Measurements from ENCODE around the gene ELMO3.
A peak's percentile ranks its signal among the peaks of the same experiment; 100 is the strongest.

The ELMO3 gene

DNA sequence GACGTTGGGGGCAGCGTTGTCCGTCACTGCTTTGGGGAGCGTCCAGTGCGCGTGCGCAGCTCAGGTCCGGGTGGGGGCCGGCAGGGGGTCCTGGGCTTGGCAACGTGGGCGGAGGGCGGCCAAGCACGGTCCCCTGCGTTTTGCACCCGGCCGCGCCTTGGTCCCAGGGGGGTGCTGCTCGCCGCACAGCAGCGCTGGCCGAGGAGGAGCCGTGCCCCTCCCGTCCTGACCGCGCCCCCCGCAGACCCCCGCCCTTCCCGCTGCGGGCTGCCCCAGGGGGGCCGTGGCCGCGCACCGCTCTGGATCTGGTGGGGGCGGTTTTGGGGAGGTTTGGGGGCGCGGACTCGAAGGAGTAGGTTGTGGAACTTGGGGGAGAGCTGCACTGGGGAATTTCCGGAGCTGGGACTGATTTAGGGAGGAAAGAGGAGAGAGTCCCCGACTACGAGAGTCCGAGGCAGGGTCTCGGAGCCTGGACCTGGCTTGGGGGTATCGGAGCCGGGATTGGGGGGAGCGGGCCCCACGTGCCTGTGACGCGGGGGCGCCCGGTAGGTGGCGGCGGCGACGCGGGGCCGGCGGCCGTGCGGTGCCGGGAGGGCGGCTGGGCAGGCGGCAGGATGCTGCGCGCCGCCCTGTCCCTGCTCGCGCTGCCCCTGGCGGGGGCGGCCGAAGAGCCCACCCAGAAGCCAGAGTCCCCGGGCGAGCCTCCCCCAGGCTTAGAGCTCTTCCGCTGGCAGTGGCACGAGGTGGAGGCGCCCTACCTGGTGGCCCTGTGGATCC is 49.7 kb downstream of the ELMO3 start, which contains the start of gene SLC9A5:
SLC9A5 (plus strand) TSS at position 579 of the 777 bp plus-strand sequence; CDS start at position 615, 36 bp downstream.
- H3K27ac ChIP-seq = peak within 1 kb of the TSS; percentile 6 to 83
- no peaks in the 10 kb centered on the region for H3K9me3 ChIP-seq
- DNase-seq = peak in 1 of 2 donors; percentile 21
- H3K27me3 ChIP-seq = peaks cover 0 to 39% of the 10 kb centered on the region in 2 donors
- TF ChIP-seq CTCF (IDR thresholded peaks at IDR 0.05) = peak in 1 of 2 experiments; percentile 25
- H3K36me3 ChIP-seq = no peaks in the 10 kb centered on the region
- intact Hi-C loops (cut with DNase I; ENCODE audit: low total_unique reads) = no loop called here
- peaks cover 0 to 56% (median 46%) of the 10 kb centered on the region in 4 donors for H3K4me1 ChIP-seq
- peak within 1 kb of the TSS; percentile 70 to 74 for H3K4me3 ChIP-seq

GRCh38 chr16:67249178-67250044 is 50.5 kb downstream of the ELMO3 start:
- intact Hi-C loops (cut with DNase I; ENCODE audit: low total_unique reads) = no loop called here
- Histone ChIP-seq H3K4me3 (peak overlapping the region; percentile 39 to 70), H3K9me3 (no peaks in the 10 kb centered on the region), H3K27me3 (peaks cover 0 to 41% of the 10 kb centered on the region in 2 donors), H3K4me1 (peaks cover 0 to 48% (median 40%) of the 10 kb centered on the region in 4 donors), H3K36me3 (no peaks in the 10 kb centered on the region), H3K27ac (peak overlapping the region in 1 of 2 donors; percentile 6)
- TF ChIP-seq CTCF (IDR thresholded peaks at IDR 0.05) = no peak
- DNase-seq = peak in 1 of 2 donors; percentile 17

GRCh38 chr16:67250045-67250327 is 51.1 kb downstream of the ELMO3 start:
- Histone ChIP-seq H3K9me3 (no peaks in the 10 kb centered on the region), H3K4me3 (no peak overlapping the region), H3K36me3 (no peaks in the 10 kb centered on the region), H3K27ac (no peak overlapping the region), H3K27me3 (peaks cover 0 to 46% of the 10 kb centered on the region in 2 donors), H3K4me1 (peaks cover 0 to 42% (median 34%) of the 10 kb centered on the region in 4 donors)
- intact Hi-C loops (cut with DNase I; ENCODE audit: low total_unique reads) = no loop called here
- DNase-seq = peak in 1 of 2 donors; percentile 10
- TF ChIP-seq CTCF (IDR thresholded peaks at IDR 0.05) = no peak

DNA sequence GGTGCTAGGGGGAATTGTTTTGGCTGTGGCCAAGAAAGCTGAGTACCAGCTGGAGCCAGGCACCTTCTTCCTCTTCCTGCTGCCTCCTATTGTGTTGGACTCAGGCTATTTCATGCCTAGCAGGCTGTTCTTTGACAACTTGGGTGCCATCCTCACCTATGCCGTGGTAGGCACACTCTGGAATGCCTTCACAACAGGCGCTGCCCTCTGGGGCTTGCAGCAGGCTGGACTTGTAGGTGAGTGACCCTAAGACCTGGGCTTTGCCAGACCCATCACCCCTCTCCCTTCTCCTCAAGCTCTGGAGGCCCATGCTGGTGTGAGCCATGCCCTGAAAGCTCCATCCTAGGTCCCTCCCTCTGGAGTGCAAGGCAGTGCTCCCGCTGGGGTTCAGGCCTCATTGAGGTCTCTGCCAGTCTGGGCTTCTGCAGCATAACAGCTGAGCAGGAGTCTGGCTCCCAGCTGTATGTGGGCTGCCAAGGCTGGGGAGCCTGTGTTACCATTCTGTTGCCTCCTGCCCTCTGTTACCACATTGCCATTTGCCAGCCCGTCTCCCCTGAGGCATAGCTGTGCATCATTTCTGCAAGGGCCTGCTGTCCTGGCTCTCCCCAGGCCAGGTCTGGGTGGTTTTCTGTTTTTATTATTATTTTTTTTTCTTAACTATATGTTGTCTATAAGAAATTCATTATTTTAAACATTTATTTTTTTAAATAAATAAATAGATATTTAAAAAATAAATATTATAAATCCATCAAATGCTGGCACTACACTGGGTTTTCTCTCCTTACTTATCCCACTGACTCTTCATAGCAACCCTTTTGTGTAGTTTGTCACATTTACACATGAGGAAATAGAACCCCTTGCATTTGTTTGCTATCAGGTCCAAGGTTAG is 53.9 kb downstream of the ELMO3 start:
- Histone ChIP-seq H3K9me3 (no peaks in the 10 kb centered on the region), H3K4me1 (peaks cover 0 to 22% (median 16%) of the 10 kb centered on the region in 4 donors), H3K36me3 (no peaks in the 10 kb centered on the region), H3K27ac (no peak overlapping the region), H3K4me3 (no peak overlapping the region), H3K27me3 (peaks cover 0 to 65% of the 10 kb centered on the region in 2 donors)
- intact Hi-C loops (cut with DNase I; ENCODE audit: low total_unique reads) = no loop called here
- no peak for TF ChIP-seq CTCF (IDR thresholded peaks at IDR 0.05)
- DNase-seq = peak in 1 of 2 donors; percentile 11
